ENCODE results near the gene IPO8.

DNA sequence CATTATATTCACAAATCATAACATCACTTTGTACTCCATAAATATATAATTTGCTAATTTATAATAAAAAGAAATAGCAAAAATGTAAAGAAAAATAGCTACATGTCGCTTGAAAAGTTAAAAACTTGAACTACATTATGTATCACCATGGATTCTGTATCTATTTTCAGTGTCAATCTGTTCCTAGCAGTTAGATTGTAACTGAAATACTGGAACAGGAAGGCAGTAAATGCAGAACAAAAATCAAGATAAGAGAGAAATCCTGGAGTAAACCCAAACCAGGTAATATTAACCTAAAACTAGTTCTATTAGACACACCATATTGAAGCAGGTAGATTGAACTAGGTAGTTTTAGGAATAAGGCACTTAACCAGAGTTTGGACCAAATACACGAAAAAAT, 60.3 kb downstream of the IPO8 start:
- TF ChIP-seq, protein P1, sequence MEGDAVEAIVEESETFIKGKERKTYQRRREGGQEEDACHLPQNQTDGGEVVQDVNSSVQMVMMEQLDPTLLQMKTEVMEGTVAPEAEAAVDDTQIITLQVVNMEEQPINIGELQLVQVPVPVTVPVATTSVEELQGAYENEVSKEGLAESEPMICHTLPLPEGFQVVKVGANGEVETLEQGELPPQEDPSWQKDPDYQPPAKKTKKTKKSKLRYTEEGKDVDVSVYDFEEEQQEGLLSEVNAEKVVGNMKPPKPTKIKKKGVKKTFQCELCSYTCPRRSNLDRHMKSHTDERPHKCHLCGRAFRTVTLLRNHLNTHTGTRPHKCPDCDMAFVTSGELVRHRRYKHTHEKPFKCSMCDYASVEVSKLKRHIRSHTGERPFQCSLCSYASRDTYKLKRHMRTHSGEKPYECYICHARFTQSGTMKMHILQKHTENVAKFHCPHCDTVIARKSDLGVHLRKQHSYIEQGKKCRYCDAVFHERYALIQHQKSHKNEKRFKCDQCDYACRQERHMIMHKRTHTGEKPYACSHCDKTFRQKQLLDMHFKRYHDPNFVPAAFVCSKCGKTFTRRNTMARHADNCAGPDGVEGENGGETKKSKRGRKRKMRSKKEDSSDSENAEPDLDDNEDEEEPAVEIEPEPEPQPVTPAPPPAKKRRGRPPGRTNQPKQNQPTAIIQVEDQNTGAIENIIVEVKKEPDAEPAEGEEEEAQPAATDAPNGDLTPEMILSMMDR (conservative IDR thresholded peaks at IDR 0.05; ENCODE audit: low read length) = no peak
- no peak for TF ChIP-seq EZH2phosphoT487 (IDR thresholded peaks at IDR 0.05; ENCODE audit: borderline replicate concordance)
